Peyer's patch (tissue), 4 donors: ENCODE results near the gene SEC24C.

Experiments
- POLR2A ChIP-seq, 2 donors: fragments of 450-650 bp; IDR thresholded peaks; one replicate each; pipeline ENCODE4 v1.5.1; 2017; ENCODE audit warnings: antibody characterized with exemption in 2 of 2, mild to moderate bottlenecking in 2 of 2, moderate library complexity in 2 of 2
- TF ChIP-seq, protein P1 (sequence below), 6 experiments: fragments of 450-650 bp in 4 of 6; fragments of 200-600 bp in 2 of 6; sonication (generic) in 1 of 6; IDR thresholded peaks; one replicate each; pipeline ENCODE4 v1.5.1; 2017 to 2019; ENCODE audit warnings: antibody characterized with exemption in 6 of 6, mild to moderate bottlenecking in 3 of 6, moderate library complexity in 1 of 6

GRCh38 chr10:73773152-73773879 is 29.1 kb downstream of the SEC24C start:
- no peak for TF ChIP-seq POLR2A (IDR thresholded peaks at IDR 0.05)
- TF ChIP-seq, protein P1, sequence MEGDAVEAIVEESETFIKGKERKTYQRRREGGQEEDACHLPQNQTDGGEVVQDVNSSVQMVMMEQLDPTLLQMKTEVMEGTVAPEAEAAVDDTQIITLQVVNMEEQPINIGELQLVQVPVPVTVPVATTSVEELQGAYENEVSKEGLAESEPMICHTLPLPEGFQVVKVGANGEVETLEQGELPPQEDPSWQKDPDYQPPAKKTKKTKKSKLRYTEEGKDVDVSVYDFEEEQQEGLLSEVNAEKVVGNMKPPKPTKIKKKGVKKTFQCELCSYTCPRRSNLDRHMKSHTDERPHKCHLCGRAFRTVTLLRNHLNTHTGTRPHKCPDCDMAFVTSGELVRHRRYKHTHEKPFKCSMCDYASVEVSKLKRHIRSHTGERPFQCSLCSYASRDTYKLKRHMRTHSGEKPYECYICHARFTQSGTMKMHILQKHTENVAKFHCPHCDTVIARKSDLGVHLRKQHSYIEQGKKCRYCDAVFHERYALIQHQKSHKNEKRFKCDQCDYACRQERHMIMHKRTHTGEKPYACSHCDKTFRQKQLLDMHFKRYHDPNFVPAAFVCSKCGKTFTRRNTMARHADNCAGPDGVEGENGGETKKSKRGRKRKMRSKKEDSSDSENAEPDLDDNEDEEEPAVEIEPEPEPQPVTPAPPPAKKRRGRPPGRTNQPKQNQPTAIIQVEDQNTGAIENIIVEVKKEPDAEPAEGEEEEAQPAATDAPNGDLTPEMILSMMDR (IDR thresholded peaks at IDR 0.05) = no peak
